Measurements from ENCODE around the gene TK1.

GRCh38 chr17:78133179-78133951 lies 53.5 kb downstream of the TK1 start:
- TF ChIP-seq, protein P1, sequence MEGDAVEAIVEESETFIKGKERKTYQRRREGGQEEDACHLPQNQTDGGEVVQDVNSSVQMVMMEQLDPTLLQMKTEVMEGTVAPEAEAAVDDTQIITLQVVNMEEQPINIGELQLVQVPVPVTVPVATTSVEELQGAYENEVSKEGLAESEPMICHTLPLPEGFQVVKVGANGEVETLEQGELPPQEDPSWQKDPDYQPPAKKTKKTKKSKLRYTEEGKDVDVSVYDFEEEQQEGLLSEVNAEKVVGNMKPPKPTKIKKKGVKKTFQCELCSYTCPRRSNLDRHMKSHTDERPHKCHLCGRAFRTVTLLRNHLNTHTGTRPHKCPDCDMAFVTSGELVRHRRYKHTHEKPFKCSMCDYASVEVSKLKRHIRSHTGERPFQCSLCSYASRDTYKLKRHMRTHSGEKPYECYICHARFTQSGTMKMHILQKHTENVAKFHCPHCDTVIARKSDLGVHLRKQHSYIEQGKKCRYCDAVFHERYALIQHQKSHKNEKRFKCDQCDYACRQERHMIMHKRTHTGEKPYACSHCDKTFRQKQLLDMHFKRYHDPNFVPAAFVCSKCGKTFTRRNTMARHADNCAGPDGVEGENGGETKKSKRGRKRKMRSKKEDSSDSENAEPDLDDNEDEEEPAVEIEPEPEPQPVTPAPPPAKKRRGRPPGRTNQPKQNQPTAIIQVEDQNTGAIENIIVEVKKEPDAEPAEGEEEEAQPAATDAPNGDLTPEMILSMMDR (IDR thresholded peaks at IDR 0.05): no peak
- TF ChIP-seq POLR2A (IDR thresholded peaks at IDR 0.05) (no peak), EP300 (IDR thresholded peaks at IDR 0.05) (no peak)

Data from ovary (tissue), 3 donors.